AG09319 (cell line): ENCODE measurements around the gene HERC5.

Experiments
- DNase-seq: peaks from one replicate; pipeline ENCODE4 v3.0.0-alpha.2; 2010; ENCODE audit warnings: low read depth; ENCODE audit errors: extremely low read depth
- TF ChIP-seq, protein P1 (sequence below): IDR thresholded peaks from 2 replicates; pipeline ENCODE4 v1.5.1; 2011; ENCODE audit warnings: low read depth, mild to moderate bottlenecking, inconsistent platforms, low read length, moderate library complexity

The HERC5 gene

DNA sequence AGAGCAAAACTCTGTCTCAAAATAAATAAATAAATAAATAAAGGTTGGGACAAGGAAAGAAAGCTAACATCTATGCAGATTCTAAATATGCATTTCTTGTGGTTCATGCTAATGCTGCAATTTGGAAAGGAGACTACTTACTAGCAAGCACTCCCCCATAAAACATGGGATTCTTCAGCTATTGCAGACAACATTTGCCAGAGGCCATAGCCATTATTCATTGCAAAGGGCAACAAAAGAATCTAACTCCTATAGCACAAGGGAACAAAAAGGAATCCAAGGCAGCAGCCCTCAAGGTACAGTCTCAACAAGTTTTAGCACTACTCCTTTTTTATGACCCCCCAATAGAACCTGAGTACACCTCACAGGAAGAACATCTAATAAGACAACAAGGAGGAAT, 8.0 kb upstream of the HERC5 start:
- no peak for DNase-seq
- TF ChIP-seq, protein P1, sequence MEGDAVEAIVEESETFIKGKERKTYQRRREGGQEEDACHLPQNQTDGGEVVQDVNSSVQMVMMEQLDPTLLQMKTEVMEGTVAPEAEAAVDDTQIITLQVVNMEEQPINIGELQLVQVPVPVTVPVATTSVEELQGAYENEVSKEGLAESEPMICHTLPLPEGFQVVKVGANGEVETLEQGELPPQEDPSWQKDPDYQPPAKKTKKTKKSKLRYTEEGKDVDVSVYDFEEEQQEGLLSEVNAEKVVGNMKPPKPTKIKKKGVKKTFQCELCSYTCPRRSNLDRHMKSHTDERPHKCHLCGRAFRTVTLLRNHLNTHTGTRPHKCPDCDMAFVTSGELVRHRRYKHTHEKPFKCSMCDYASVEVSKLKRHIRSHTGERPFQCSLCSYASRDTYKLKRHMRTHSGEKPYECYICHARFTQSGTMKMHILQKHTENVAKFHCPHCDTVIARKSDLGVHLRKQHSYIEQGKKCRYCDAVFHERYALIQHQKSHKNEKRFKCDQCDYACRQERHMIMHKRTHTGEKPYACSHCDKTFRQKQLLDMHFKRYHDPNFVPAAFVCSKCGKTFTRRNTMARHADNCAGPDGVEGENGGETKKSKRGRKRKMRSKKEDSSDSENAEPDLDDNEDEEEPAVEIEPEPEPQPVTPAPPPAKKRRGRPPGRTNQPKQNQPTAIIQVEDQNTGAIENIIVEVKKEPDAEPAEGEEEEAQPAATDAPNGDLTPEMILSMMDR = no peak

DNA sequence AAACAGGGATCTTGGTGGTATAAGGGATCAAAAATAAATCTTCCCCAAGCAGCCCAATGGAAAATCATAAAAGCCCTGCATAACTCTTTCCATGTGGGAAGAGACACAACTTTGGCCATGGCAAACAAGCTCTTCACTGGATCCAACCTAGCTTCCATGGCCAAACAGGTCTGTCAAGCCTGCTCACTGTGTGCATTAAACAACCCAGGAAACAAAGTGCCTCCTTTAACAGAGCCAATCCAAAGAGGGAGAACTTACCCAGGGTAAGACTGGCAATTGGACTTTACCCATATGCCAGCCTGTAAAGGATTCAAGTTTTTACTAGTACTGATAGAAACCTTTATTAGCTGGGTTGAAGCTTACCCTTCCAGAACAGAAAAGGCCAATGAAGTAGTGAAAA, 7.6 kb upstream of the HERC5 start:
- TF ChIP-seq, protein P1 = no peak
- DNase-seq = no peak

DNA sequence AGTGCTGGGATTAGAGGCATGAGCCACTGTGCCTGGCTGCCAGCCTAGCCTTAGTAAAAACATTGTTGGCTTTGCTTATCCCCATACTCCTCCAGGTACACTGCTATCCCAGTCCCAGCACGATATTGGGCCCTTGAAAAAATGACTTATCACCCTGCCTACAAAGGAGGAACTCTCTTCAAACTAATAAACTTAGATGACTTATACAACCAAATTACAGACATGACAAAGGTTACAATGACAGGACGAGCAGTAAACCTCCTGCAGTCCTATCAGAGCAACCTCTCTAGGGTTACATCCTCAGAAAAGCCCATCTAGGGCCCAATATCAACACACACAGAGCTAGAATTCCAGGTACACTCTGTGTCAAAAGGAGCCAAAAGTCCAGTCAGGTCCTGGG, 5.7 kb upstream of the HERC5 start:
- DNase-seq = no peak
- TF ChIP-seq, protein P1 = no peak

DNA sequence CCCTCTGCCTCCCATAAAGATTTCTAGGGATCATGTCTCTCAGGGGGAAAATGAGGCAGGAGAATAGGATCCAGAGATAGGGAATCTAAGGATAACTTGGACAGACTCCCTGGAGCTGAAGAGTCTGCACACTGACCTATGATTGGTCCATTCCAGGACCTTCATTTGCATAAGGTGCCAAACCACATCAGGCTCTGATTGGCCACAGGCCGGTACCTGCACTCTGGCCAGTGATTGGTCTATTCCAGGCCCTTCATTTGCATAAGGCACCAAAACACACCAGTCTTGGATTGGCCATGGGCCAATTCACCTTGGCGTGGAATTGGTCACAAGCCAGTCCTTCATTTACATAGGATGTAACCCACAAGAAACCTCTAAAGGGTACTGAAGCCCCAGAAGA, 4.0 kb upstream of the HERC5 start:
- TF ChIP-seq, protein P1 = no peak
- DNase-seq = no peak

DNA sequence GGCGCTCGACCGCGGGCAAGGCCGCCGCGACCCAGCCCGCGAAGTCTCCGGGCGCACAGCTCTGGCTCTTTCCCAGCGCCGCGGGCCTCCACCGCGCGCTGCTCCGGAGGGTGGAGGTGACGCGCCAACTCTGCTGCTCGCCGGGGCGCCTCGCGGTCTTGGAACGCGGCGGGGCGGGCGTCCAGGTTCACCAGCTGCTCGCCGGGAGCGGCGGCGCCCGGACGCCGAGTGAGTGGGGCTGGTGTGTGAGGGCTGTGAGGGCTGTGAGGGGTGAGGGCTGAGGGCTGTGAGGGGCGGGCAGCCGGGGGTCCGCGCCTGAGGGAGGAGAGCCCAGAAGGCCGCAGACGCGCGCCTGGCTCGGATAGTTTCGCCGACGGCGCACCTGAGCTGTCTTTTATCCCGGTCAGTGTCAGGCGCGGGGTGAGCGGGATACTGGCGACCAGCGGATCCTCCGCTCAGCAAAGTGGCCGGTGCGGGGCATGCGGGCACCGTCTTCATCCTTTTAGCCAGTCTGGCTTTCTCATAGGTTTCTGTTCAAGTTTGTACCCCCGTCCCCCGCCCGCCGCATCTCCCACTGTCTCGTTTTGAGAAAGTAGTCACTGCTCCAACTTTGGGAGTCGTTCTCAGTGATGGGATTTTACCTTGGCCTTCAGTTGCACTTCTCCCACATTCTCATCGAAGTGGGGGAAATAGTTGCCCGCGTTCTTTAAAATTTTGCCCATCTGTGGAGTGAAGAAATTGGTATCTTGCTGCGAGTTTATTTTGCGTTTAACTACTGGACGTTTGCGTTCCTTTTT, 586 bp downstream of the HERC5 start:
- DNase-seq = no peak
- TF ChIP-seq, protein P1 = no peak

DNA sequence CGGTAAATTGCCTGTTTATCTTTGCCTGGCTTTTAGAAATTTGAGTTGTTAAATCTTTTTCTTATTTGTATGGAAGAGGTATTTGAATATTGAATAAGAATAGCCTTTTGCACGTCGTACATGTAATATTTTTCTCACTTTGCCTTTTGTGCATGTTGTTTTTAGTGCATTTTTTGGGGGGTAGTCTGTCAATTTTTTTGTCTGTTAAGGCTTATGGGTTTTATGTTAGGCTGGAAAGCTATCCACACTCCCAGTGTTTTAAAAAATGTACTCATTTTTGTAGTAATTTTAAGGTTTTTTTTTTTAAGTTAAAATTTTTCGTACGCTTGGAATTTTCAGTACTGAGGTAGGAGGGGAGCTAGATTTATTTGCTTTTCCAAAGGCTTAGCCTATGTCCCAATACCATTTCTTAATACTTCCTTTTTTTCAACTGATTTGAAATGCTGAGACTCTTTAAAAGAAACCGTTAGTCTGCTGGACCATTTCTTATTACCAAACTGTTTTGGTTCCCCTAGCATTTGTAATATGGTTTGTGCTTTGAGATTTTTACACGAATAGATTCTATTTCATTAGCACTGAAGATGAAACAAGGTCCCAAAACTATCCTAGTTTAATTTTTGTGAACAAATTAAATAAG, 1.3 kb downstream of the HERC5 start:
- no peak for DNase-seq

More for the DNA sequence above, 1.3 kb downstream of the HERC5 start:
- TF ChIP-seq, protein P1 = no peak
